ENCODE results near the gene LIPH. TPM values are rescaled to one million over a fixed set of nuclear protein-coding genes. Genes with fewer than 3 reads are reported as not detected.

LIPH gene
- polyA plus RNA-seq, 1 donor from 2014 or later, result 0.05 TPM

DNA sequence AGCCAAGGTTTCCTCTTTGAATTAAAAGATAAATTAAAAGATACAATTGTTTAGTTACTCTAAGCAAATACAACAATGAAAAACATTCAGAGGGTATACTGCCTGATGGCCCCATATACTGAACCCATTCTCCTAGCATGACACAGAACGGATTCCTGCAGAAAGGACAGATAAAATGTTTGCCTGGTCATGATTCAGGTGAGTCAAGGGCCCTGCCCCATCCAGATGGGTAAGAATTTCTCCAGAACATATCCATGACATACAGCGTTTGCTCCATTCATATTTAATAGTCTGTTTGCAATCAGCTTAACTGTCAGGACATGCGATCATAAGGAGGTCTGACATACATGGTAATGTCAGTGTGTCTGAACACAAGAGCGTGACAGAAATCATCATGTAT lies 62.1 kb downstream of the LIPH start:
- no peaks in the 10 kb centered on the region for H3F3A ChIP-seq (ENCODE audit: insufficient read depth, low read length, poor library complexity, severe bottlenecking)
- H3K36me3 ChIP-seq (ENCODE audit: insufficient read depth, low read length), result no peaks in the 10 kb centered on the region

DNA sequence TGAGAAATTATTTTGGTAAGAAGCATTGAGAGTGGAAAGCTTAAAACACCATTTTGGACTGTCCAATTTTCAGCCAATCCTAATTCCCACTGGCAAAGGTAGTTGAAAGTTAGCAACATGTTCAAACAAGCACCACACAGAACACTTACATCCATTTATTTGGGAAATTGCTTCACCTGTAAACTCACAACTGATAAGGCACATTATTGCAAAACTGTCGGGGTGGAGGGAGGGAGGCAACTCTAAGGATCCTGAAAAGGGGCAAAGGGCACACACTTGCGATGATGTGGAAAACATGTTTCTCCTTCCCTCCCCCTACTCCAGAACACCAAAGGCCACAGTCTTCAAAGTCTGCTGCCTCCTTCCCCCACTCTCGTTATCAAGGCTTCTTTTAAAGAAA lies 62.9 kb downstream of the LIPH start:
- Histone ChIP-seq H3K27me3 (ENCODE audit: insufficient read depth, low read depth, low read length) (no peaks in the 10 kb centered on the region), H3K79me2 (replicated peaks; ENCODE audit: insufficient read depth, low read length) (no peaks in the 10 kb centered on the region), H3K9me2 (ENCODE audit: insufficient read depth, low read length) (no peaks in the 10 kb centered on the region), H3K27ac (ENCODE audit: low read length) (no peak overlapping the region), H3K9me3 (ENCODE audit: low read length) (no peaks in the 10 kb centered on the region), H3K9ac (ENCODE audit: low read length) (no peak overlapping the region), H3F3A (ENCODE audit: insufficient read depth, low read length, poor library complexity, severe bottlenecking) (no peaks in the 10 kb centered on the region), H3K4me3 (ENCODE audit: low read length) (no peak overlapping the region), H3K36me3 (ENCODE audit: insufficient read depth, low read length) (no peaks in the 10 kb centered on the region), H3K4me2 (ENCODE audit: low read length) (no peak overlapping the region), H2AFZ (ENCODE audit: low read depth, low read length) (no peak overlapping the region), H4K20me1 (ENCODE audit: insufficient read depth) (no peaks in the 10 kb centered on the region)
- TF ChIP-seq, protein P1, sequence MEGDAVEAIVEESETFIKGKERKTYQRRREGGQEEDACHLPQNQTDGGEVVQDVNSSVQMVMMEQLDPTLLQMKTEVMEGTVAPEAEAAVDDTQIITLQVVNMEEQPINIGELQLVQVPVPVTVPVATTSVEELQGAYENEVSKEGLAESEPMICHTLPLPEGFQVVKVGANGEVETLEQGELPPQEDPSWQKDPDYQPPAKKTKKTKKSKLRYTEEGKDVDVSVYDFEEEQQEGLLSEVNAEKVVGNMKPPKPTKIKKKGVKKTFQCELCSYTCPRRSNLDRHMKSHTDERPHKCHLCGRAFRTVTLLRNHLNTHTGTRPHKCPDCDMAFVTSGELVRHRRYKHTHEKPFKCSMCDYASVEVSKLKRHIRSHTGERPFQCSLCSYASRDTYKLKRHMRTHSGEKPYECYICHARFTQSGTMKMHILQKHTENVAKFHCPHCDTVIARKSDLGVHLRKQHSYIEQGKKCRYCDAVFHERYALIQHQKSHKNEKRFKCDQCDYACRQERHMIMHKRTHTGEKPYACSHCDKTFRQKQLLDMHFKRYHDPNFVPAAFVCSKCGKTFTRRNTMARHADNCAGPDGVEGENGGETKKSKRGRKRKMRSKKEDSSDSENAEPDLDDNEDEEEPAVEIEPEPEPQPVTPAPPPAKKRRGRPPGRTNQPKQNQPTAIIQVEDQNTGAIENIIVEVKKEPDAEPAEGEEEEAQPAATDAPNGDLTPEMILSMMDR (IDR thresholded peaks at IDR 0.05; ENCODE audit: poor library complexity, severe bottlenecking), result no peak
- no peak for TF ChIP-seq POLR2AphosphoS5 (IDR thresholded peaks at IDR 0.05)
- TF ChIP-seq SMC3 (conservative IDR thresholded peaks at IDR 0.05; ENCODE audit: poor library complexity), result no peak
- TF ChIP-seq EZH2 (IDR thresholded peaks at IDR 0.05; ENCODE audit: borderline replicate concordance, insufficient read depth, low read length, poor library complexity, severe bottlenecking), result no peak
- TF ChIP-seq TAF1 (IDR thresholded peaks at IDR 0.05; ENCODE audit: low read depth), result no peak
- no peak for TF ChIP-seq MXI1 (conservative IDR thresholded peaks at IDR 0.05; ENCODE audit: poor library complexity, severe bottlenecking)
- TF ChIP-seq, protein P2, sequence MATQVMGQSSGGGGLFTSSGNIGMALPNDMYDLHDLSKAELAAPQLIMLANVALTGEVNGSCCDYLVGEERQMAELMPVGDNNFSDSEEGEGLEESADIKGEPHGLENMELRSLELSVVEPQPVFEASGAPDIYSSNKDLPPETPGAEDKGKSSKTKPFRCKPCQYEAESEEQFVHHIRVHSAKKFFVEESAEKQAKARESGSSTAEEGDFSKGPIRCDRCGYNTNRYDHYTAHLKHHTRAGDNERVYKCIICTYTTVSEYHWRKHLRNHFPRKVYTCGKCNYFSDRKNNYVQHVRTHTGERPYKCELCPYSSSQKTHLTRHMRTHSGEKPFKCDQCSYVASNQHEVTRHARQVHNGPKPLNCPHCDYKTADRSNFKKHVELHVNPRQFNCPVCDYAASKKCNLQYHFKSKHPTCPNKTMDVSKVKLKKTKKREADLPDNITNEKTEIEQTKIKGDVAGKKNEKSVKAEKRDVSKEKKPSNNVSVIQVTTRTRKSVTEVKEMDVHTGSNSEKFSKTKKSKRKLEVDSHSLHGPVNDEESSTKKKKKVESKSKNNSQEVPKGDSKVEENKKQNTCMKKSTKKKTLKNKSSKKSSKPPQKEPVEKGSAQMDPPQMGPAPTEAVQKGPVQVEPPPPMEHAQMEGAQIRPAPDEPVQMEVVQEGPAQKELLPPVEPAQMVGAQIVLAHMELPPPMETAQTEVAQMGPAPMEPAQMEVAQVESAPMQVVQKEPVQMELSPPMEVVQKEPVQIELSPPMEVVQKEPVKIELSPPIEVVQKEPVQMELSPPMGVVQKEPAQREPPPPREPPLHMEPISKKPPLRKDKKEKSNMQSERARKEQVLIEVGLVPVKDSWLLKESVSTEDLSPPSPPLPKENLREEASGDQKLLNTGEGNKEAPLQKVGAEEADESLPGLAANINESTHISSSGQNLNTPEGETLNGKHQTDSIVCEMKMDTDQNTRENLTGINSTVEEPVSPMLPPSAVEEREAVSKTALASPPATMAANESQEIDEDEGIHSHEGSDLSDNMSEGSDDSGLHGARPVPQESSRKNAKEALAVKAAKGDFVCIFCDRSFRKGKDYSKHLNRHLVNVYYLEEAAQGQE (IDR thresholded peaks at IDR 0.05; ENCODE audit: borderline replicate concordance), result no peak

More for the DNA sequence above, 62.1 kb downstream of the LIPH start:
- H3K9ac ChIP-seq (ENCODE audit: low read length), result no peak overlapping the region
- H3K4me3 ChIP-seq (ENCODE audit: low read length), result no peak overlapping the region
- H3K4me2 ChIP-seq (ENCODE audit: low read length), result no peak overlapping the region
- no peaks in the 10 kb centered on the region for H3K79me2 ChIP-seq (replicated peaks; ENCODE audit: insufficient read depth, low read length)
- no peaks in the 10 kb centered on the region for H4K20me1 ChIP-seq (ENCODE audit: insufficient read depth)
- H2AFZ ChIP-seq (ENCODE audit: low read depth, low read length), result no peak overlapping the region
- H3K27me3 ChIP-seq (ENCODE audit: insufficient read depth, low read depth, low read length), result no peaks in the 10 kb centered on the region
- H3K9me3 ChIP-seq (ENCODE audit: low read length), result no peaks in the 10 kb centered on the region
- H3K9me2 ChIP-seq (ENCODE audit: insufficient read depth, low read length), result no peaks in the 10 kb centered on the region
- no peak overlapping the region for H3K27ac ChIP-seq (ENCODE audit: low read length)
- no peak for TF ChIP-seq MXI1 (conservative IDR thresholded peaks at IDR 0.05; ENCODE audit: poor library complexity, severe bottlenecking)

DNA sequence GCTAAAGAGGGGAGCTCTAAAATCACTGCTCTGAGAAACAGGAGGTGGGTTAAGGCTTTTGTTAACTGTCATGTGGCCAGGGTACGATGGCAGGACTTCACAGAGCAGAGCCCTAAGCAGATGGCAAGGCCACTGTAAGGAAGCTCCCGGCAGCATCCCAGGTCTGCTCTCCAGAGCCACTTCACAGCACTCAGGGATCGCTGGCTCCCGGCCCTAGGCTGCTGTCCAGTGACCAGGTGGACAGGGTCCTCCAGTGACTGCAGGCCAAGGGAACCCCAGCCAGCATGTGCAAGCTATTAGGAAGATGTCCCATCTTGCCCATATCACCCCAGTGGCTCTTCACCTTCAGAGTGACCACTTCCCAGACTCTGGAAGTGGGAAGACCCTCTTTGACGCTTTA lies 63.9 kb downstream of the LIPH start:
- no peak overlapping the region for H3K4me2 ChIP-seq (ENCODE audit: low read length)
- no peak overlapping the region for H3K9ac ChIP-seq (ENCODE audit: low read length)
- H3K9me3 ChIP-seq (ENCODE audit: low read length), result no peaks in the 10 kb centered on the region
- H4K20me1 ChIP-seq (ENCODE audit: insufficient read depth), result no peaks in the 10 kb centered on the region
- H3K9me2 ChIP-seq (ENCODE audit: insufficient read depth, low read length), result no peaks in the 10 kb centered on the region
- no peak for TF ChIP-seq SMC3 (conservative IDR thresholded peaks at IDR 0.05; ENCODE audit: poor library complexity)
- no peak for TF ChIP-seq RAD21 (conservative IDR thresholded peaks at IDR 0.05)
- TF ChIP-seq POLR2AphosphoS5 (IDR thresholded peaks at IDR 0.05), result no peak
- TF ChIP-seq EZH2 (IDR thresholded peaks at IDR 0.05; ENCODE audit: borderline replicate concordance, insufficient read depth, low read length, poor library complexity, severe bottlenecking), result no peak
- TF ChIP-seq, protein P1 (IDR thresholded peaks at IDR 0.05; ENCODE audit: poor library complexity, severe bottlenecking), result no peak
- TF ChIP-seq TAF1 (IDR thresholded peaks at IDR 0.05; ENCODE audit: low read depth), result no peak
- TF ChIP-seq, protein P2 (IDR thresholded peaks at IDR 0.05; ENCODE audit: borderline replicate concordance), result no peak
- TF ChIP-seq EP300 (conservative IDR thresholded peaks at IDR 0.05; ENCODE audit: poor library complexity, severe bottlenecking), result no peak
- TF ChIP-seq MXI1 (conservative IDR thresholded peaks at IDR 0.05; ENCODE audit: poor library complexity, severe bottlenecking), result no peak
- no peaks in the 10 kb centered on the region for H3F3A ChIP-seq (ENCODE audit: insufficient read depth, low read length, poor library complexity, severe bottlenecking)
- H2AFZ ChIP-seq (ENCODE audit: low read depth, low read length), result no peak overlapping the region
- H3K27ac ChIP-seq (ENCODE audit: low read length), result no peak overlapping the region
- no peaks in the 10 kb centered on the region for H3K79me2 ChIP-seq (replicated peaks; ENCODE audit: insufficient read depth, low read length)
- no peaks in the 10 kb centered on the region for H3K27me3 ChIP-seq (ENCODE audit: insufficient read depth, low read depth, low read length)
- no peaks in the 10 kb centered on the region for H3K36me3 ChIP-seq (ENCODE audit: insufficient read depth, low read length)
- H3K4me3 ChIP-seq (ENCODE audit: low read length), result no peak overlapping the region

Data from neural cell (in vitro differentiated cells).